ENCODE results near the gene LCP2.
"Not testable (repeated sequence)": the region's sequence is repeated elsewhere in the genome, so short reads cannot be mapped to it uniquely, and the experiment has no call there.

GRCh38 chr5:170245436-170245835 lies 52.1 kb downstream of the LCP2 start:
- not testable (repeated sequence) for TF ChIP-seq CTCF (IDR thresholded peaks at IDR 0.05; ENCODE audit: control extremely low read depth in 1 of 3, insufficient read depth in 1 of 3, low read depth in 1 of 3, low read length in 3 of 3); SIX5 (IDR thresholded peaks at IDR 0.05; ENCODE audit: low read depth, low read length); NRF1 (IDR thresholded peaks at IDR 0.05; ENCODE audit: low read depth, low read length); EZH2 (IDR thresholded peaks at IDR 0.05; ENCODE audit: low read depth, low read length, severe bottlenecking)

All from H1 (cell line).